SK-N-MC (cell line): ENCODE data around the gene WNT8B.

Experiments used
- DNase-seq: peaks from one replicate; pipeline ENCODE4 v3.0.0-alpha.2; 2011; ENCODE audit warnings: low read depth, low spot score
- H3K27ac ChIP-seq: fragments of 200-600 bp; sonication (generic); 2 replicates; pipeline ENCODE4 v1.5.1; 2016; ENCODE audit warnings: mixed run types
- H3K36me3 ChIP-seq: fragments of 200-600 bp; sonication (generic); 2 replicates; pipeline ENCODE4 v1.6.1; 2017; ENCODE audit warnings: antibody characterized with exemption, low read length, mixed read lengths; ENCODE audit not compliant: insufficient read depth
- H3K4me3 ChIP-seq: fragments of 200-600 bp; sonication (generic); 2 replicates; pipeline ENCODE4 v1.5.1; 2016
- H3K9ac ChIP-seq: fragments of 200-600 bp; sonication (generic); 2 replicates; pipeline ENCODE4 v1.8.0; 2017; ENCODE audit warnings: mixed run types, mixed read lengths; ENCODE audit not compliant: insufficient read length
- H3K9me3 ChIP-seq: fragments of 200-600 bp; sonication (generic); 2 replicates; pipeline ENCODE4 v1.6.1; 2017; ENCODE audit warnings: low read depth, mild to moderate bottlenecking, antibody characterized with exemption, low read length, moderate library complexity, mixed read lengths
- EZH2 ChIP-seq: fragments of 200-600 bp; sonication (generic); IDR thresholded peaks from one replicate; pipeline ENCODE4 v1.6.1; 2017; ENCODE audit warnings: antibody characterized with exemption
- FOXP2 ChIP-seq: optimal IDR thresholded peaks from 2 replicates; pipeline ENCODE3; 2011; ENCODE audit warnings: mild to moderate bottlenecking, moderate library complexity; ENCODE audit not compliant: insufficient read depth; ENCODE audit errors: extremely low read length, control extremely low read depth
- POLR2AphosphoS5 ChIP-seq: IDR thresholded peaks from 2 replicates; pipeline ENCODE4 v1.6.1; 2012; ENCODE audit warnings: mild to moderate bottlenecking, low read depth, low read length, borderline replicate concordance

Gene WNT8B

GRCh38 chr10:100489396-100489795 lies 26.6 kb downstream of the WNT8B start:
- H3K9me3 ChIP-seq: no peaks in the 10 kb centered on the region
- TF ChIP-seq POLR2AphosphoS5 (no peak), EZH2 (no peak), FOXP2 (no peak)
- H3K9ac ChIP-seq: no peak overlapping the region
- no peak overlapping the region for H3K27ac ChIP-seq
- H3K36me3 ChIP-seq: no peaks in the 10 kb centered on the region; the same call in 1 of the 2 replicates
- no peak overlapping the region for H3K4me3 ChIP-seq
- DNase-seq: no peak

- DNase-seq: no peak
- H3K9ac ChIP-seq: no peak overlapping the region
- TF ChIP-seq FOXP2 (no peak), EZH2 (no peak), POLR2AphosphoS5 (no peak)
- no peak overlapping the region for H3K27ac ChIP-seq
- no peak overlapping the region for H3K4me3 ChIP-seq
- H3K36me3 ChIP-seq: no peaks in the 10 kb centered on the region; the same call in 1 of the 2 replicates
- H3K9me3 ChIP-seq: no peaks in the 10 kb centered on the region
Observed at GRCh38 chr10:100490531-100490930, 27.7 kb downstream of the WNT8B start.

GRCh38 chr10:100496567-100496966 lies 33.8 kb downstream of the WNT8B start:
- H3K4me3 ChIP-seq: no peak overlapping the region
- H3K9me3 ChIP-seq: no peaks in the 10 kb centered on the region
- H3K9ac ChIP-seq: no peak overlapping the region
- no peak for DNase-seq
- no peaks in the 10 kb centered on the region for H3K36me3 ChIP-seq
- TF ChIP-seq POLR2AphosphoS5: no peak
- TF ChIP-seq FOXP2: no peak
- no peak for TF ChIP-seq EZH2
- no peak overlapping the region for H3K27ac ChIP-seq

DNA sequence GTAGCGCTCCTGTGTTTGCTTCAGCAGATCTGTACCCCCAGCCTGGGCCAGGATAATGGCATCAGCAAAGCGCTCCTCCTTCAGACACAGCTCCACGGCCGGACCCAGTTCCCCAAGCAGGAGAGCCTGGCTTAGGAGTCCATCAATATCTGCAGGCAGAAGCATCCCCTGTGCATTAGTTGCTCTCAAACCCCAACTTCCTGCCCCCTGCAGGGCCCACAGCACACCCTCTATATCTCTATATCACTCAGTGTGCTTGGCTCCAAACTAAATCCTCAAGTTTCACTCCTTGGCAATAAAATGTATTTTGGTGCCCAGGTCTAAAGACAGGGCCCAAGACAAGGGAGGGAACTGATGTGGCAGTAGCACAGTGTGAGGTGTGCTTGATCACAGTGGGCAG lies 35.2 kb downstream of the WNT8B start:
- H3K27ac ChIP-seq: no peak overlapping the region
- TF ChIP-seq EZH2 (no peak), POLR2AphosphoS5 (no peak), FOXP2 (no peak)
- no peak overlapping the region for H3K9ac ChIP-seq
- no peaks in the 10 kb centered on the region for H3K9me3 ChIP-seq
- DNase-seq: no peak
- H3K36me3 ChIP-seq: no peaks in the 10 kb centered on the region
- H3K4me3 ChIP-seq: no peak overlapping the region

- H3K4me3 ChIP-seq: no peak overlapping the region
- no peaks in the 10 kb centered on the region for H3K9me3 ChIP-seq
- no peak overlapping the region for H3K27ac ChIP-seq
- no peaks in the 10 kb centered on the region for H3K36me3 ChIP-seq
- H3K9ac ChIP-seq: no peak overlapping the region
- TF ChIP-seq EZH2: no peak
- TF ChIP-seq FOXP2: no peak
- TF ChIP-seq POLR2AphosphoS5: no peak
- DNase-seq: no peak
Observed at GRCh38 chr10:100501423-100501822, 38.6 kb downstream of the WNT8B start.

- Histone ChIP-seq H3K36me3 (no peaks in the 10 kb centered on the region), H3K9ac (no peak overlapping the region), H3K9me3 (no peaks in the 10 kb centered on the region), H3K27ac (no peak overlapping the region), H3K4me3 (no peak overlapping the region)
- TF ChIP-seq EZH2 (no peak), FOXP2 (no peak), POLR2AphosphoS5 (no peak)
- no peak for DNase-seq
Observed at GRCh38 chr10:100502926-100503494, 40.2 kb downstream of the WNT8B start.

- no peaks in the 10 kb centered on the region for H3K9me3 ChIP-seq
- H3K9ac ChIP-seq: no peak overlapping the region
- H3K36me3 ChIP-seq: no peaks in the 10 kb centered on the region
- no peak for DNase-seq
- TF ChIP-seq EZH2 (no peak), POLR2AphosphoS5 (no peak), FOXP2 (no peak)
- peak overlapping the region; percentile 89 for H3K27ac ChIP-seq
- peak overlapping the region; percentile 40 for H3K4me3 ChIP-seq
Observed at GRCh38 chr10:100504096-100504495, 41.3 kb downstream of the WNT8B start.

- no peaks in the 10 kb centered on the region for H3K9me3 ChIP-seq
- H3K4me3 ChIP-seq: no peak overlapping the region
- no peak overlapping the region for H3K27ac ChIP-seq
- DNase-seq: no peak
- TF ChIP-seq POLR2AphosphoS5: no peak
- TF ChIP-seq FOXP2: no peak
- TF ChIP-seq EZH2: no peak
- no peaks in the 10 kb centered on the region for H3K36me3 ChIP-seq
- H3K9ac ChIP-seq: no peak overlapping the region
Observed at GRCh38 chr10:100505164-100505563, 42.4 kb downstream of the WNT8B start.

DNA sequence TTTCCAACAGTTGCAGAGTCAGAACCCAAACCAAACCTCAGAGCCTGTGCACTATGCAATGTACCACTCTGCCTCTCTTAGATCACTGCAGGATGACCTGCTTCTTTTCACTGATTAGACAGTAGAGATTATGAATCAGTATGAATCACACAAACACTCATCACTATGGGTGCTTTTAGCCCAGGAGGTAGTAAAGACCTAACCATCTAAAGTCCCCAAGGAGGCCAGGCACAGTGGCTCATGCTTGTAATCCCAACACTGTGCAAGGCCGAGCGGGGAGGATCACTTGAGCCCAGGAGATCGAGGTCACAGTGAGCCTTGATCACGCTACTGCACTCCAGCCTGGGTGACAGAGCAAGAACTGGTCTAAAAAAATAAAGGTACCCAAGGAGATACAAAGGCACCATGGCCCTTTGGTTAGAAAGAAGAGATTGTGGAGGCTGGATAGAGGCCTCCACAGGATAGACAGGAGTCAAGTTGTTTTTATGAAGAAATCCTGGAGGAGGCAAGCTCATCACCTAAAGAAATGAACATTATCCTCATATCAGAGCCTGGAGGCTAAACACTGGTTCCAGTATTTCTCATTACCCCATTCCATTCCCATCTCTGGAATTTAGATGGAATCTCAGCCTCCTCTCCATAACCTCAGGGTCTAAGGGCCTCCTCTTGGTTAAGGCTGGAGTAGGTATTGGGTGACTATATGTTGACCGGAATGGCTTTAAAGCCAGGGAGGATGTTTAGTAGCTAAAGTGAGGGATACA lies 44.0 kb downstream of the WNT8B start:
- H3K27ac ChIP-seq: no peak overlapping the region
- no peak for DNase-seq
- no peaks in the 10 kb centered on the region for H3K9me3 ChIP-seq
- no peaks in the 10 kb centered on the region for H3K36me3 ChIP-seq
- no peak for TF ChIP-seq POLR2AphosphoS5
- no peak for TF ChIP-seq EZH2
- no peak for TF ChIP-seq FOXP2
- no peak overlapping the region for H3K4me3 ChIP-seq
- H3K9ac ChIP-seq: no peak overlapping the region
